A549 (cell line): Measurements from ENCODE around the gene SUSD3.

Source experiments
- CEBPB ChIP-seq, 2 experiments: fragments of >200 bp in 1 of 2; sonication (Bioruptor Twin) in 1 of 2; formaldehyde crosslinking in 1 of 2; IDR thresholded peaks; 2 replicates each; pipeline ENCODE4 v1.6.1; 2012 to 2016
- CHD4 ChIP-seq: fragments of 200-600 bp; sonication (generic); IDR thresholded peaks from 2 replicates; pipeline ENCODE4 v1.6.1; 2016; ENCODE audit warnings: antibody characterized with exemption, mild to moderate bottlenecking, borderline replicate concordance
- CTCF ChIP-seq: fragments of >200 bp; sonication (Bioruptor Twin); formaldehyde crosslinking; IDR thresholded peaks from 3 replicates; pipeline ENCODE4 v1.5.1; 2016
- FOSL2 ChIP-seq, 2 experiments: fragments of 450-650 bp in 1 of 2; fragments of >200 bp in 1 of 2; sonication (Bioruptor Twin) in 1 of 2; formaldehyde crosslinking; IDR thresholded peaks; 2 replicates each; pipeline versions ENCODE4 v1.5.0 to v1.6.1; 2016 to 2020; ENCODE audit warnings: mild to moderate bottlenecking in 1 of 2, moderate library complexity in 1 of 2
- GATA3 ChIP-seq: IDR thresholded peaks from 2 replicates; pipeline ENCODE4 v1.6.1; 2012; ENCODE audit warnings: borderline replicate concordance
- JUNB ChIP-seq: fragments of >200 bp; sonication (Bioruptor Twin); formaldehyde crosslinking; IDR thresholded peaks from 2 replicates; pipeline ENCODE4 v1.6.1; 2016
- NPAS2 ChIP-seq: fragments of 250-450 bp; sonication (Bioruptor Pico); IDR thresholded peaks from 2 replicates; pipeline ENCODE4 v1.8.0; 2022; ENCODE audit warnings: mild to moderate bottlenecking, moderate library complexity, borderline replicate concordance
- POLR2A ChIP-seq: IDR thresholded peaks from 2 replicates; pipeline ENCODE4 v1.6.1; 2012; ENCODE audit warnings: mild to moderate bottlenecking, low read length
- RAD21 ChIP-seq, 2 experiments: fragments of >200 bp in 1 of 2; sonication (Bioruptor Twin) in 1 of 2; formaldehyde crosslinking in 1 of 2; IDR thresholded peaks in 1 of 2; conservative IDR thresholded peaks in 1 of 2; 2 replicates in 1 of 2; 3 replicates in 1 of 2; pipeline ENCODE4 v1.6.1; 2012 to 2018; ENCODE audit warnings: inconsistent platforms in 1 of 2
- TF ChIP-seq, protein P1 (sequence below): IDR thresholded peaks from 2 replicates; pipeline ENCODE4 v1.6.1; 2012
- TF ChIP-seq, protein P2 (sequence below): fragments of 450-650 bp; IDR thresholded peaks from 2 replicates; pipeline ENCODE4 v1.6.1; 2014; ENCODE audit warnings: antibody characterized with exemption
- TF ChIP-seq, protein P3 (sequence below): IDR thresholded peaks from 2 replicates; pipeline ENCODE4 v1.6.1; 2012
- TF ChIP-seq, protein P4 (sequence below): fragments of 250-450 bp; sonication (Bioruptor Pico); IDR thresholded peaks from 2 replicates; pipeline ENCODE4 v1.5.0; 2021; ENCODE audit warnings: mild to moderate bottlenecking, moderate library complexity, borderline replicate concordance

DNA sequence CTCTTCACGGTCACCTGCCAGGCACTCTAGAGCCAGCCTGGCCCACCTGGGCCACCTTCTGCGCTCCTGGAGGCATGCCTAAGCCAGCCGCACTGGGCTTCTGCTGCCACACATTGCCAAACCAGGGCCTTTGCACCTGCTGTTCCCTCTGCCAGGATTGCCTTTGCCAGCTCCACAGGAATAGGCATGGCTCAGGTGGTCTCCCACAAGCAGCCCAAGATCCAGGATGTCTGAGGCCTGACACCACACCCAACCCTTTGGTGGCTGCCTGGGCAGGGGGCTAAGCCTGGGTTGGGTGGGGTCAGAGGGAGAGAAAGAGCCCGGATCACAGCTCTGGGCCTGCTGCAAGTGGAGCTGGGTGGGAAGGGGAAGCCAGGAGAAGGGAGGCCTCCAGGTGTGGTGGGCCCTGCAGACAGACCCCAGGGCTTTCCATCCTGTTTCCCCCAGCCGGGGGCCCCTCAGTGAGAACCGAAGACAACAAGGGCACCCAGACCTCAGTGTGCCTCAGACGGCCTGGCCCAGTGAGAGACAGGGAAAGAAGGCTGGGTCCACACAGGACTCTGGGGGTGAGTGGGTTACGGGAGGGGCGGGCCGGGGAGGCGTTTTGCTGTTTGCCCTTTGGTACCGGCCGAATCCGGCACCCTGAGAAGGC is 672 bp upstream of the SUSD3 start:
- TF ChIP-seq CTCF (no peak), CEBPB (IDR thresholded peaks at IDR 0.05) (no peak), POLR2A (no peak), JUNB (no peak), GATA3 (no peak), FOSL2 (IDR thresholded peaks at IDR 0.05) (no peak), FOSL2 (CRISPR knock-in tag; IDR thresholded peaks at IDR 0.05) (no peak), CHD4 (no peak), NPAS2 (no peak), RAD21 (conservative IDR thresholded peaks at IDR 0.05 in 1 of 2, IDR thresholded peaks at IDR 0.05 in 1 of 2) (no peak)
- TF ChIP-seq, protein P1, sequence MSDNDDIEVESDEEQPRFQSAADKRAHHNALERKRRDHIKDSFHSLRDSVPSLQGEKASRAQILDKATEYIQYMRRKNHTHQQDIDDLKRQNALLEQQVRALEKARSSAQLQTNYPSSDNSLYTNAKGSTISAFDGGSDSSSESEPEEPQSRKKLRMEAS, result no peak
- TF ChIP-seq, protein P2, sequence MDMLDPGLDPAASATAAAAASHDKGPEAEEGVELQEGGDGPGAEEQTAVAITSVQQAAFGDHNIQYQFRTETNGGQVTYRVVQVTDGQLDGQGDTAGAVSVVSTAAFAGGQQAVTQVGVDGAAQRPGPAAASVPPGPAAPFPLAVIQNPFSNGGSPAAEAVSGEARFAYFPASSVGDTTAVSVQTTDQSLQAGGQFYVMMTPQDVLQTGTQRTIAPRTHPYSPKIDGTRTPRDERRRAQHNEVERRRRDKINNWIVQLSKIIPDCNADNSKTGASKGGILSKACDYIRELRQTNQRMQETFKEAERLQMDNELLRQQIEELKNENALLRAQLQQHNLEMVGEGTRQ, result no peak
- TF ChIP-seq, protein P3, sequence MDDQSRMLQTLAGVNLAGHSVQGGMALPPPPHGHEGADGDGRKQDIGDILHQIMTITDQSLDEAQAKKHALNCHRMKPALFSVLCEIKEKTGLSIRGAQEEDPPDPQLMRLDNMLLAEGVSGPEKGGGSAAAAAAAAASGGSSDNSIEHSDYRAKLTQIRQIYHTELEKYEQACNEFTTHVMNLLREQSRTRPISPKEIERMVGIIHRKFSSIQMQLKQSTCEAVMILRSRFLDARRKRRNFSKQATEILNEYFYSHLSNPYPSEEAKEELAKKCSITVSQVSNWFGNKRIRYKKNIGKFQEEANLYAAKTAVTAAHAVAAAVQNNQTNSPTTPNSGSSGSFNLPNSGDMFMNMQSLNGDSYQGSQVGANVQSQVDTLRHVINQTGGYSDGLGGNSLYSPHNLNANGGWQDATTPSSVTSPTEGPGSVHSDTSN, result no peak
- TF ChIP-seq, protein P4, sequence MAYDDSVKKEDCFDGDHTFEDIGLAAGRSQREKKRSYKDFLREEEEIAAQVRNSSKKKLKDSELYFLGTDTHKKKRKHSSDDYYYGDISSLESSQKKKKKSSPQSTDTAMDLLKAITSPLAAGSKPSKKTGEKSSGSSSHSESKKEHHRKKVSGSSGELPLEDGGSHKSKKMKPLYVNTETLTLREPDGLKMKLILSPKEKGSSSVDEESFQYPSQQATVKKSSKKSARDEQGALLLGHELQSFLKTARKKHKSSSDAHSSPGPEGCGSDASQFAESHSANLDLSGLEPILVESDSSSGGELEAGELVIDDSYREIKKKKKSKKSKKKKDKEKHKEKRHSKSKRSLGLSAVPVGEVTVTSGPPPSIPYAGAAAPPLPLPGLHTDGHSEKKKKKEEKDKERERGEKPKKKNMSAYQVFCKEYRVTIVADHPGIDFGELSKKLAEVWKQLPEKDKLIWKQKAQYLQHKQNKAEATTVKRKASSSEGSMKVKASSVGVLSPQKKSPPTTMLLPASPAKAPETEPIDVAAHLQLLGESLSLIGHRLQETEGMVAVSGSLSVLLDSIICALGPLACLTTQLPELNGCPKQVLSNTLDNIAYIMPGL, result no peak
